Thyroid gland (tissue), 4 donors: ENCODE data around the gene PARVB. TPM values are rescaled to one million over a fixed set of nuclear protein-coding genes. Genes with fewer than 3 reads are reported as not detected.

Experiments
- DNase-seq, 2 donors: peaks; one replicate each; pipeline ENCODE4 v3.0.0-alpha.2; 2019
- H3K27ac ChIP-seq, 3 donors: fragments of 200-600 bp; sonication (generic); 1 replicate in 2 of 3; 2 replicates in 1 of 3; pipeline ENCODE4 v1.5.1; 2016 to 2019; ENCODE audit warnings: mild to moderate bottlenecking in 1 of 3, moderate library complexity in 1 of 3
- H3K27me3 ChIP-seq: fragments of 200-600 bp; sonication (generic); one replicate; pipeline ENCODE4 v1.5.1; 2019
- H3K36me3 ChIP-seq, 2 donors: fragments of 200-600 bp; sonication (generic); one replicate each; pipeline ENCODE4 v1.5.1; 2016 to 2019
- H3K4me1 ChIP-seq, 2 donors: fragments of 200-600 bp; sonication (generic); one replicate each; pipeline ENCODE4 v1.5.1; 2017 to 2019
- H3K4me3 ChIP-seq, 3 donors: fragments of 200-600 bp; sonication (generic); replicated peaks in 1 of 3; 1 replicate in 2 of 3; 2 replicates in 1 of 3; pipeline ENCODE4 v1.5.1; 2016; ENCODE audit warnings: mild to moderate bottlenecking in 1 of 3
- H3K9me3 ChIP-seq: fragments of 200-600 bp; sonication (generic); one replicate; pipeline ENCODE4 v1.5.1; 2017
- POLR2A ChIP-seq, 2 donors: fragments of 450-650 bp; IDR thresholded peaks; one replicate each; pipeline ENCODE4 v1.6.1; 2017; ENCODE audit warnings: antibody characterized with exemption in 2 of 2, mild to moderate bottlenecking in 2 of 2, moderate library complexity in 1 of 2
- WGBS, 2 donors: methylation state at CpG; one replicate each; pipeline ENCODE4 v1.1.5; 2017; 5-methylcytosine and 5-hydroxymethylcytosine counted together
- intact Hi-C: fragments of 100-400 bp; cut with DNase I; formaldehyde crosslinking; loops from one replicate; pipeline ENCODE4 v1.15.1; 2023
- total RNA-seq, 4 donors: library from RNA; depleted of rRNA; stranded (reverse); fragments of >200 nt; gene quantifications; one replicate each; pipeline ENCODE4 v1.2.3, GENCODE V29; 2016
- TF ChIP-seq, protein P1 (sequence below), 6 experiments: fragments of 200-600 bp in 3 of 6; fragments of 450-650 bp in 3 of 6; sonication (generic) in 3 of 6; IDR thresholded peaks; one replicate each; pipeline ENCODE4 v1.5.1; 2016 to 2019; ENCODE audit warnings: antibody characterized with exemption in 6 of 6, mild to moderate bottlenecking in 2 of 6, inconsistent platforms in 1 of 6, moderate library complexity in 1 of 6

Gene PARVB
- total RNA-seq, 4 donors from 2014 or later = 6.7 to 34.9 (median 11.0) TPM

DNA sequence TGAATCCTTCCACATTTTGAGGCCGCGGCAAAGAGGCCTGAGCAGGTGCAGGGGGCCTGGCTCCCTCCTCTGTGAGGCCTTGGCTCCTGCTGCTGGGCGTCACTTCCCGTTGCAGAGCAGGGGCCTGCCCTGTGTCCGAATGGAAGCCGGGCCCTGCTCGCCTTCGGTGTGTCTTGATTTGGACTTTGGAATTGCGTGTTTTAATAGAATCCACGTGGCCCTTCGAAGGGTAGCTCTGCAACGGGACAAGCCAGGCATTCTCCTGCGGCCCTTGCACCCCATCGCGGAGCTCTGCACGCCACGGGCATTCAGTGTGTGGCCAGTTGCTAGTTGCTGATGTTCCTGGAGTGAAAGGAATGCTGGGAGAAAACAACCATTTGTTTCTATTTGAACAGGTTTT is 43.1 kb upstream of the PARVB start:
- no peak overlapping the region for H3K27ac ChIP-seq
- H3K9me3 ChIP-seq = no peaks in the 10 kb centered on the region
- no peaks in the 10 kb centered on the region for H3K4me1 ChIP-seq
- DNase-seq = no peak
- intact Hi-C loops = no loop called here
- H3K36me3 ChIP-seq = peaks cover 55 to 65% of the 10 kb centered on the region in 2 donors
- 94 to 97% methylated on average over 17 of the region's 17 CpGs for WGBS, 2 donors
- H3K4me3 ChIP-seq = no peak overlapping the region
- no peak for TF ChIP-seq POLR2A (IDR thresholded peaks at IDR 0.05)
- TF ChIP-seq, protein P1, sequence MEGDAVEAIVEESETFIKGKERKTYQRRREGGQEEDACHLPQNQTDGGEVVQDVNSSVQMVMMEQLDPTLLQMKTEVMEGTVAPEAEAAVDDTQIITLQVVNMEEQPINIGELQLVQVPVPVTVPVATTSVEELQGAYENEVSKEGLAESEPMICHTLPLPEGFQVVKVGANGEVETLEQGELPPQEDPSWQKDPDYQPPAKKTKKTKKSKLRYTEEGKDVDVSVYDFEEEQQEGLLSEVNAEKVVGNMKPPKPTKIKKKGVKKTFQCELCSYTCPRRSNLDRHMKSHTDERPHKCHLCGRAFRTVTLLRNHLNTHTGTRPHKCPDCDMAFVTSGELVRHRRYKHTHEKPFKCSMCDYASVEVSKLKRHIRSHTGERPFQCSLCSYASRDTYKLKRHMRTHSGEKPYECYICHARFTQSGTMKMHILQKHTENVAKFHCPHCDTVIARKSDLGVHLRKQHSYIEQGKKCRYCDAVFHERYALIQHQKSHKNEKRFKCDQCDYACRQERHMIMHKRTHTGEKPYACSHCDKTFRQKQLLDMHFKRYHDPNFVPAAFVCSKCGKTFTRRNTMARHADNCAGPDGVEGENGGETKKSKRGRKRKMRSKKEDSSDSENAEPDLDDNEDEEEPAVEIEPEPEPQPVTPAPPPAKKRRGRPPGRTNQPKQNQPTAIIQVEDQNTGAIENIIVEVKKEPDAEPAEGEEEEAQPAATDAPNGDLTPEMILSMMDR (IDR thresholded peaks at IDR 0.05) = no peak
- no peaks in the 10 kb centered on the region for H3K27me3 ChIP-seq

DNA sequence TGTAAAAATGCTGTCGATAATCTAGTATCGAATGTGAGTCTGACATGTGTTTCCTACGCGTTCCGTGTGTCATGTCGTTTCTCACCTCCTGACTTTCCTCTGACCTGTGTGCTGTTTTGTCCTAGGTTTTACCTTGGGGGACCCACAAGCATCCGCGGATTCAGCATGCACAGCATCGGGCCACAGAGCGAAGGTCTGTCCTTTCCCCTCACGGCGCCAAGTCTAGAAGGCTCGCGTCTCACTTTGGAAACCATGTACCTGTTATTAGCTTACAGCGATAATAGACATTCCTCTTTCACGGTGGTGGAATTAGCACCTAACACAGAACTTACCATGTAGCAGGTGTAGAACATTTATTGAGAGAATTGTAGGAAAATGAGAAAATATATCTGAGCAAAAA is 40.3 kb upstream of the PARVB start:
- TF ChIP-seq POLR2A (IDR thresholded peaks at IDR 0.05) = no peak
- TF ChIP-seq, protein P1 (IDR thresholded peaks at IDR 0.05) = no peak
- Histone ChIP-seq H3K36me3 (peaks cover 34 to 54% of the 10 kb centered on the region in 2 donors), H3K27ac (no peak overlapping the region), H3K9me3 (no peaks in the 10 kb centered on the region), H3K27me3 (no peaks in the 10 kb centered on the region), H3K4me3 (no peak overlapping the region), H3K4me1 (no peaks in the 10 kb centered on the region)
- intact Hi-C loops = no loop called here
- DNase-seq = no peak
- 97% methylated on average over 16 of the region's 16 CpGs for WGBS, 2 donors

DNA sequence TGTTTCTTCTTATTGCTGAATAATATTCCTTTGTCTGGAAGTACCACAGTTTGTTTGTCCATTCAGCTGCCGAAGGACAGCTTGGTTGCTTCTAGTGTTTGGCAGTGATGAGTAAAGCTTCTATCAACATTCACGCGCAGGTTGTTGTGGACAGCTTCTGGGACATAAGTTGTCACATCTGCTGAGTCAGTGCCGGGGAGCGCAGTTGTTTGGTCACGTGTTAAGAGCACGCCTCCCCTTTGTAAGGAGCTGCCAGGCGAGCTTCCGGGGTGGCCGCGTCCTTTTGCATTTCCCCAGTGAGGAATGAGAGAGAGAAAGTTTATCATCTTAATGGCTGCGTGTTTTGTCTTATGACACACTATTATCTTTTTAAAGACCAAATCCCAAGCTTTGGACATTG is 38.6 kb upstream of the PARVB start:
- no peak overlapping the region for H3K4me3 ChIP-seq
- no peak overlapping the region for H3K27ac ChIP-seq
- H3K9me3 ChIP-seq = no peaks in the 10 kb centered on the region
- H3K4me1 ChIP-seq = no peaks in the 10 kb centered on the region
- TF ChIP-seq, protein P1 (IDR thresholded peaks at IDR 0.05) = no peak
- TF ChIP-seq POLR2A (IDR thresholded peaks at IDR 0.05) = no peak
- WGBS, 2 donors = 84 to 94% methylated on average over 12 of the region's 12 CpGs
- H3K36me3 ChIP-seq = peaks cover 21 to 59% of the 10 kb centered on the region in 2 donors
- DNase-seq = no peak
- H3K27me3 ChIP-seq = no peaks in the 10 kb centered on the region
- intact Hi-C loops = no loop called here

DNA sequence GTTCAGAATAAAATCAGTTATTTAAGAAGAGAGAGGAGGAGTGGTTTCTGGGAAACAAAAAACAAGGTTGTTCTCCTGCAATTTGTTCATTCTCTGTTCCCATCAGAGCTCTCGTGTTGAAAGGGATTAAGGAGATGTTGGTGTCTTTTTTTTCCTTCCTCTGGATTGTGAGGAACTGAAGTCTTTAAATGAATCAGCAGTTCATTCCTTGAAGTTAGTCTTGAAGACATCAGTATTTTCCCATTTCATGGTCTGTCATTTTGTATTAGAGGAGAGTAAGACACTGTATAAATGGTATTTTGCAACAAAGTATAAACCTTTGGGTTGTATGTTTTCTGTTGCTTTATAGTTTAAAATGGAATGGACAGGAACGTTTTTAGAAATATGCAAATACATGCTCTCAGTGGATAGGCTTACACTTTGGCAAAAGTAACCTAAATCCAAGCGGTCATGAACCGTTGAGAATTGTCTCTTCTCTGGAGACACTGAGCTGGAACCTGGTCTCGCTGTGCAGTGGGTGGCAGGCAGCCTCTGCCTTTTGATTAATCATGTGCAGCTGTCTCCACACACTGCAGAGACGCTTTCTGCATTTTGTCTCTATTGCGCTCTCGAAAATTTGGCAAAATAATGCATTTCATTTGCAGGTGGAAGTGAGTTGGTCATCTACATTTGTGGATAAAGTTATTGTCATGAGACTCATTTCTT is 35.8 kb upstream of the PARVB start:
- intact Hi-C loops = no loop called here
- no peak overlapping the region for H3K27ac ChIP-seq
- WGBS, 2 donors = 38 to 44% methylated on average over 8 of the region's 8 CpGs
- H3K4me1 ChIP-seq = no peaks in the 10 kb centered on the region
- H3K36me3 ChIP-seq = peaks cover 22 to 68% of the 10 kb centered on the region in 2 donors
- H3K27me3 ChIP-seq = no peaks in the 10 kb centered on the region
- no peaks in the 10 kb centered on the region for H3K9me3 ChIP-seq
- no peak overlapping the region for H3K4me3 ChIP-seq
- peak; percentile 21 to 27 for DNase-seq
- TF ChIP-seq, protein P1 (IDR thresholded peaks at IDR 0.05) = no peak
- no peak for TF ChIP-seq POLR2A (IDR thresholded peaks at IDR 0.05)

DNA sequence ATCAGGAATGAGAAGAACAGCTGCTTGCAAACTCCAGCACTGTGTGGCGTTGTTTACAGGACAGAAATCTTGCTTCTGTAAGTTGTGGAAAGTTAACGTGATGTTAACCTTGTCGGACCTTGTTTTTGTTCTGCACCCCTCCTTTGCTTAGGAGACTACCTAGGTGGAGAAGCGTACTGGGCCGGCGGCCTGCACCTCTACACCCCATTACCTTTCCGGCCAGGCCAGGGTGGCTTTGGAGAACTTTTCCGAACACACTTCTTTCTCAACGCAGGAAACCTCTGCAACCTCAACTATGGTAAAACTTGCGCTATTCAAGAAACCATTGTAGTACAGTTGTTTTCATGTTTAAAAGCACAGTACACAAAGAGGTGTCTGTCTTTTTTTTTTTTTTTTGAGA is 35.1 kb upstream of the PARVB start:
- peaks cover 22 to 61% of the 10 kb centered on the region in 2 donors for H3K36me3 ChIP-seq
- TF ChIP-seq, protein P1 (IDR thresholded peaks at IDR 0.05) = no peak
- no peak for TF ChIP-seq POLR2A (IDR thresholded peaks at IDR 0.05)
- intact Hi-C loops = no loop called here
- H3K27me3 ChIP-seq = no peaks in the 10 kb centered on the region
- no peak overlapping the region for H3K4me3 ChIP-seq
- H3K9me3 ChIP-seq = no peaks in the 10 kb centered on the region
- H3K27ac ChIP-seq = no peak overlapping the region
- WGBS, 2 donors = 94 to 95% methylated on average over 10 of the region's 10 CpGs
- DNase-seq = no peak
- H3K4me1 ChIP-seq = no peaks in the 10 kb centered on the region
